GM12878 (cell line): ENCODE results near the gene SPHKAP. TPM values are rescaled to one million over a fixed set of nuclear protein-coding genes. Genes with fewer than 3 reads are reported as not detected.

Source experiments
- BCLAF1 ChIP-seq: fragments of 450-650 bp; IDR thresholded peaks from 2 replicates; pipeline ENCODE4 v1.6.1; 2017; ENCODE audit warnings: antibody characterized with exemption, mild to moderate bottlenecking, moderate library complexity
- E2F8 ChIP-seq: fragments of 450-650 bp; IDR thresholded peaks from 2 replicates; pipeline ENCODE4 v1.6.1; 2018; ENCODE audit warnings: mild to moderate bottlenecking, low read depth, moderate library complexity; ENCODE audit not compliant: partially characterized antibody
- GATAD2B ChIP-seq: fragments of 450-650 bp; conservative IDR thresholded peaks from 2 replicates; pipeline ENCODE4 v1.6.1; 2017; ENCODE audit warnings: low read depth, mild to moderate bottlenecking, moderate library complexity
- PAX8 ChIP-seq: fragments of 450-650 bp; IDR thresholded peaks from 2 replicates; pipeline ENCODE4 v1.6.1; 2017; ENCODE audit warnings: mild to moderate bottlenecking, moderate library complexity
- RAD51 ChIP-seq: fragments of 450-650 bp; IDR thresholded peaks from 2 replicates; pipeline ENCODE4 v1.6.1; 2016; ENCODE audit warnings: moderate library complexity, mild to moderate bottlenecking, inconsistent platforms
- SMC3 ChIP-seq: IDR thresholded peaks from 2 replicates; pipeline ENCODE4 v1.6.1; 2011; ENCODE audit warnings: low read length, improper control_type of control experiment, borderline replicate concordance
- polyA plus RNA-seq, 11 experiments: library from polyadenylated mRNA; depleted of rRNA in 4 of 11; unstranded in 6 of 11; stranded (reverse) in 5 of 11; fragments of >200 nt; fragmentation: Nextera tagmentation in 4 of 11; fragmentation: Illumina TruSeq in 1 of 11; extraction: Ambion mirVana in 4 of 11; extraction: Trizol in 1 of 11; gene quantifications; 1 replicate in 1 of 11; 2 replicates in 10 of 11; pipeline versions ENCODE4 v1.2.1 to v1.2.3, GENCODE V29; 2011 to 2016; ENCODE audit warnings: inconsistent platforms in 2 of 11, missing spikeins in 2 of 11, low read depth in 1 of 11
- total RNA-seq, 4 experiments: library from RNA; depleted of rRNA in 3 of 4; stranded (reverse); fragments of >200 nt in 3 of 4; fragmentation: Illumina TruSeq in 1 of 4; extraction: Trizol in 1 of 4; gene quantifications; 2 replicates each; pipeline versions ENCODE4 v1.2.1 to v1.2.3, GENCODE V29; 2013 to 2021

The SPHKAP gene
- total and polyA plus RNA-seq, 10 of the 15 experiments (the other 5 are each of a cell fraction or from before 2014, with no cell fraction given) = 0.03 TPM; not detected in 9

- no peak for TF ChIP-seq RAD51
- no peak for TF ChIP-seq SMC3
- no peak for TF ChIP-seq BCLAF1
- no peak for TF ChIP-seq GATAD2B
- TF ChIP-seq E2F8 = no peak
- no peak for TF ChIP-seq PAX8
These were observed 121.8 kb downstream of the SPHKAP start (continued) for GRCh38 chr2:228059735-228060134.
